Testis (tissue), 2 donors: ENCODE data around the gene DISC1.

Experiments
- CTCF ChIP-seq, 3 experiments: fragments of 450-650 bp in 2 of 3; fragments of 200-600 bp in 1 of 3; sonication (generic) in 1 of 3; IDR thresholded peaks; one replicate each; pipeline ENCODE4 v1.5.1; 2016 to 2019; ENCODE audit warnings: antibody characterized with exemption in 3 of 3, mild to moderate bottlenecking in 2 of 3, moderate library complexity in 1 of 3
- POLR2A ChIP-seq: fragments of 450-650 bp; IDR thresholded peaks from one replicate; pipeline ENCODE4 v1.6.1; 2017; ENCODE audit warnings: antibody characterized with exemption, mild to moderate bottlenecking, moderate library complexity

DNA sequence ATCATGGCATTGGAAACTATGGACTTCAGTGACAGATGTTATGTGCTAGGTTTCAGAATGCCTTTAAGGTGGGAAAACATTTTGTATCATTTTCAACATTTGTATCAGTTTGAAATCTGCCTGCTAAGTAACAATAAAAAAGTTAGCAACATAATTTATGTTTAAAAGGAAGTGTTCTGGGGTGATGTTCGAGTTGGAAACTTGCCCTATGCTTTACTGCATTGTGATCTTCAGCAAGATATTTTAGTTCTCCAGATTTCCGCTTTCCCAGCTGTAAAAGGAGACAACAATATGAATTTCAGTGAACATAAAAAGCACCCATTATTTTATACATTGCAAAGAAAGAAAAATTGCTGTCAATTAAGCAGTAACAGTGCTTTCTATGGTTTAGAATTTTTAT is 187.4 kb downstream of the DISC1 start:
- no peak for TF ChIP-seq CTCF (IDR thresholded peaks at IDR 0.05)
- TF ChIP-seq POLR2A: no peak
